ENCODE results near the gene SMAGP.
A peak's percentile ranks its signal among the peaks of the same experiment; 100 is the strongest.
"Not testable (repeated sequence)": the region's sequence is repeated elsewhere in the genome, so short reads cannot be mapped to it uniquely, and the experiment has no call there.

Gene SMAGP

GRCh38 chr12:51225234-51225633 lies 45.0 kb downstream of the SMAGP start:
- DNase-seq (ENCODE audit: low spot score) = no peak

- DNase-seq (ENCODE audit: low spot score) = no peak
Measured at GRCh38 chr12:51224625-51225024, 45.6 kb downstream of the SMAGP start.

- no peak for DNase-seq (ENCODE audit: low spot score)
Measured at GRCh38 chr12:51222461-51222860, 47.8 kb downstream of the SMAGP start.

- not testable (repeated sequence) for DNase-seq (ENCODE audit: low spot score)
Measured at GRCh38 chr12:51219857-51220256, 50.4 kb downstream of the SMAGP start.

- DNase-seq (ENCODE audit: low spot score) = no peak
Measured at GRCh38 chr12:51219322-51219721, 50.9 kb downstream of the SMAGP start.

- DNase-seq (ENCODE audit: low spot score) = no peak
Measured at GRCh38 chr12:51218607-51219161, 51.5 kb downstream of the SMAGP start.

- DNase-seq (ENCODE audit: low spot score) = peak; percentile 74
Measured at GRCh38 chr12:51217968-51218606, 52.1 kb downstream of the SMAGP start, which contains the start of gene POU6F1. Gene POU6F1, minus strand, starts transcription at chr12:51218062. Its CDS starts 11,226 bp downstream, at chr12:51206836.

GRCh38 chr12:51217133-51217967 lies 52.9 kb downstream of the SMAGP start:
- peak; percentile 53 for DNase-seq (ENCODE audit: low spot score)

- no peak for DNase-seq (ENCODE audit: low spot score)
Measured at GRCh38 chr12:51216642-51217041, 53.6 kb downstream of the SMAGP start.

- no peak for DNase-seq (ENCODE audit: low spot score)
Measured at GRCh38 chr12:51214895-51215294, 55.3 kb downstream of the SMAGP start.

GRCh38 chr12:51210690-51211395 lies 59.4 kb downstream of the SMAGP start:
- no peak for DNase-seq (ENCODE audit: low spot score)

- no peak for DNase-seq (ENCODE audit: low spot score)
Measured at GRCh38 chr12:51209259-51209658, 61.0 kb downstream of the SMAGP start.

GRCh38 chr12:51208016-51208660 lies 62.1 kb downstream of the SMAGP start:
- no peak for DNase-seq (ENCODE audit: low spot score)

GRCh38 chr12:51205350-51205749 lies 64.9 kb downstream of the SMAGP start:
- no peak for DNase-seq (ENCODE audit: low spot score)

GRCh38 chr12:51202718-51203117 lies 67.5 kb downstream of the SMAGP start:
- DNase-seq (ENCODE audit: low spot score) = peak; percentile 18

- no peak for DNase-seq (ENCODE audit: low spot score)
Measured at GRCh38 chr12:51200806-51201205, 69.4 kb downstream of the SMAGP start.

- DNase-seq (ENCODE audit: low spot score) = no peak
Measured at GRCh38 chr12:51200156-51200555, 70.1 kb downstream of the SMAGP start.

- DNase-seq (ENCODE audit: low spot score) = no peak
Measured at GRCh38 chr12:51199366-51199945, 70.8 kb downstream of the SMAGP start.

GRCh38 chr12:51198568-51199365 lies 71.4 kb downstream of the SMAGP start:
- DNase-seq (ENCODE audit: low spot score) = no peak

- no peak for DNase-seq (ENCODE audit: low spot score)
Measured at GRCh38 chr12:51197736-51198567, 72.3 kb downstream of the SMAGP start.
